Keratinocyte (primary cell): ENCODE data around the gene WDR49.

Experiments
- EZH2 ChIP-seq: IDR thresholded peaks from one replicate; pipeline ENCODE4 v1.6.1; 2012; ENCODE audit warnings: inconsistent platforms, mild to moderate bottlenecking, low read length, moderate library complexity
- TF ChIP-seq, protein P1 (sequence below), 3 experiments: IDR thresholded peaks in 1 of 3; conservative IDR thresholded peaks in 1 of 3; optimal IDR thresholded peaks in 1 of 3; 2 replicates in 2 of 3; 3 replicates in 1 of 3; pipeline versions ENCODE3 to v1.5.1; 2011; ENCODE audit warnings: low read length in 3 of 3, mild to moderate bottlenecking in 3 of 3, moderate library complexity in 2 of 3, control low read depth in 1 of 3, inconsistent platforms in 1 of 3; ENCODE audit not compliant: insufficient read depth in 2 of 3; ENCODE audit errors: extremely low read depth in 1 of 3

DNA sequence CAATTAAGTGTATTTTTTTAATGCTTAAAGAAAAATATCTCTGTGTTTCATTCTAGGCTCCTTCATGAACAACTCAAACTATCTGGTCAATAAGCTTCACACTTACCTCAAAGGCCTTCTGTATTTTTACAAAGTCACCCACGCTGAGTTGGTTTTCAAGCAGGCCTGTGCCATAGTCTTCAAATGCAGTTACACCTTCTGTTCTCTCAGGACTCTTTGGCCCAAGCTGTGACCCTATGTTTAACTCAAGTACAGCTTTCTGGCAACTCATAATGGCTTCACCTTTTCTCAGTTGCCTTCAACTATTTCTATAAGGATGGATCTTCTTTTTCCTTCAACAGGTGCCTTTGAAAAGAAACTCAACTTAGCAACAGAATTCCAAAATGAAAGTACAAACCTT, 587 bp downstream of the WDR49 start:
- TF ChIP-seq, protein P1, sequence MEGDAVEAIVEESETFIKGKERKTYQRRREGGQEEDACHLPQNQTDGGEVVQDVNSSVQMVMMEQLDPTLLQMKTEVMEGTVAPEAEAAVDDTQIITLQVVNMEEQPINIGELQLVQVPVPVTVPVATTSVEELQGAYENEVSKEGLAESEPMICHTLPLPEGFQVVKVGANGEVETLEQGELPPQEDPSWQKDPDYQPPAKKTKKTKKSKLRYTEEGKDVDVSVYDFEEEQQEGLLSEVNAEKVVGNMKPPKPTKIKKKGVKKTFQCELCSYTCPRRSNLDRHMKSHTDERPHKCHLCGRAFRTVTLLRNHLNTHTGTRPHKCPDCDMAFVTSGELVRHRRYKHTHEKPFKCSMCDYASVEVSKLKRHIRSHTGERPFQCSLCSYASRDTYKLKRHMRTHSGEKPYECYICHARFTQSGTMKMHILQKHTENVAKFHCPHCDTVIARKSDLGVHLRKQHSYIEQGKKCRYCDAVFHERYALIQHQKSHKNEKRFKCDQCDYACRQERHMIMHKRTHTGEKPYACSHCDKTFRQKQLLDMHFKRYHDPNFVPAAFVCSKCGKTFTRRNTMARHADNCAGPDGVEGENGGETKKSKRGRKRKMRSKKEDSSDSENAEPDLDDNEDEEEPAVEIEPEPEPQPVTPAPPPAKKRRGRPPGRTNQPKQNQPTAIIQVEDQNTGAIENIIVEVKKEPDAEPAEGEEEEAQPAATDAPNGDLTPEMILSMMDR (optimal IDR thresholded peaks at IDR 0.05 in 1 of 3, IDR thresholded peaks at IDR 0.05 in 1 of 3, conservative IDR thresholded peaks at IDR 0.05 in 1 of 3; ENCODE audit: extremely low read depth in 1 of 3, insufficient read depth in 2 of 3, low read length in 3 of 3): no peak
- TF ChIP-seq EZH2: no peak
